Endodermal cell (in vitro differentiated cells): ENCODE data around the gene RPLP1. TPM values are rescaled to one million over a fixed set of nuclear protein-coding genes. Genes with fewer than 3 reads are reported as not detected.

Experiments used
- DNase-seq: peaks from one replicate; pipeline ENCODE4 v3.0.0-alpha.2; 2017
- H3K27ac ChIP-seq: 2 replicates; pipeline ENCODE4 v1.5.1; 2013; ENCODE audit warnings: mild to moderate bottlenecking, low read depth, low read length, moderate library complexity
- H3K27me3 ChIP-seq: 2 replicates; pipeline ENCODE4 v1.6.1; 2013; ENCODE audit warnings: mild to moderate bottlenecking, low read length, moderate library complexity; ENCODE audit not compliant: insufficient read depth, control insufficient read depth, poor library complexity, severe bottlenecking
- H3K36me3 ChIP-seq: 2 replicates; pipeline ENCODE4 v1.7.0; 2013; ENCODE audit warnings: mild to moderate bottlenecking, low read length, moderate library complexity; ENCODE audit not compliant: control insufficient read depth, insufficient read depth
- H3K4me1 ChIP-seq: one replicate; pipeline ENCODE4 v1.7.0; 2013; ENCODE audit warnings: low read length; ENCODE audit not compliant: control insufficient read depth, insufficient read depth
- H3K4me3 ChIP-seq: 2 replicates; pipeline ENCODE4 v1.5.1; 2013; ENCODE audit warnings: mild to moderate bottlenecking, low read length, moderate library complexity
- H3K9ac ChIP-seq: 2 replicates; pipeline ENCODE4 v1.6.1; 2013; ENCODE audit warnings: mild to moderate bottlenecking, low read length, moderate library complexity; ENCODE audit not compliant: poor library complexity, severe bottlenecking; ENCODE audit errors: extremely low read depth
- H3K9me3 ChIP-seq: 2 replicates; pipeline ENCODE4 v1.6.1; 2013; ENCODE audit warnings: mild to moderate bottlenecking, low read length, moderate library complexity; ENCODE audit not compliant: control insufficient read depth
- H3K27ac Mint-ChIP-seq: 2 replicates; pipeline ENCODE4 v1.8.0; 2020; ENCODE audit warnings: mixed read lengths
- H3K27me3 Mint-ChIP-seq: 2 replicates; pipeline ENCODE4 v1.8.0; 2021; ENCODE audit warnings: mild to moderate bottlenecking, mixed read lengths; ENCODE audit not compliant: insufficient read depth
- H3K36me3 Mint-ChIP-seq: 2 replicates; pipeline ENCODE4 v1.8.0; 2020; ENCODE audit warnings: low read depth, mixed read lengths
- H3K4me1 Mint-ChIP-seq: 2 replicates; pipeline ENCODE4 v1.8.0; 2020; ENCODE audit warnings: mixed read lengths
- H3K4me3 Mint-ChIP-seq: 2 replicates; pipeline ENCODE4 v1.8.0; 2020; ENCODE audit warnings: mild to moderate bottlenecking, moderate library complexity, mixed read lengths
- H3K9me3 Mint-ChIP-seq: 2 replicates; pipeline ENCODE4 v1.8.0; 2020; ENCODE audit warnings: mild to moderate bottlenecking, mixed read lengths
- CTCF ChIP-seq: fragments of 200-600 bp; sonication (generic); conservative IDR thresholded peaks from 2 replicates; pipeline ENCODE4 v1.5.0; 2021; ENCODE audit warnings: antibody characterized with exemption, mild to moderate bottlenecking
- WGBS, 2 experiments: methylation state at CpG; one replicate each; pipeline versions ENCODE4 v1.1.5 to v1.1.7; 2013; ENCODE audit warnings: missing lambda C conversion rate in 2 of 2, mixed read lengths in 1 of 2; ENCODE audit not compliant: insufficient coverage in 1 of 2, insufficient read length in 1 of 2; 5-methylcytosine and 5-hydroxymethylcytosine counted together
- total RNA-seq, 2 donors: library from RNA; stranded (reverse); fragmentation: NEBNext Ultra II Directional in 1 of 2; extraction: Animal tissue kit (Norgen Biotek cat#: 25700) in 1 of 2; gene quantifications; 2 replicates in 1 of 2; 3 replicates in 1 of 2; pipeline ENCODE4 v1.2.1, GENCODE V29; 2021

Gene RPLP1
- total RNA-seq, 2 donors from 2014 or later = 1,560 to 1,563 TPM

DNA sequence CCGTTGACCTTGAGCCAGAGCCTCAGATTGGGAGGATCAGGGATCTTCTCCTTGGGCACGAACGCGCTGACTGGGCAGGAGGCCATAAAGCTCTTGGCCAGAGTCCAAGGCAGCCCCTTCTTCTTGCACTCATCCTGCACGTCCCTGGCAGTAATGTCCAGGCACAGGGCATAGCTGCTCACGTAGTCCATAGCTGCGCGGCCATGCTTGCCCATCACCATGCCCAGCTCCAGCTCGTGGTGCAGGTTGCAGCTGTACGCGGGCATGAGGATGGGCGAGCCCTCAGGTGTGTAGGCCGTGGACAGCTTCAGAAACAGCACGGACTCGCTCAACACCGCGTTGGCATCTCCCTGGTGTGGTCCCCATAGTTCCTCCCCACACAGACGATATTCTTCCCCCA is 17.9 kb upstream of the RPLP1 start:
- peaks cover 76% of the 10 kb centered on the region for H3K36me3 Mint-ChIP-seq
- Histone ChIP-seq H3K27ac (no peak overlapping the region), H3K9ac (no peak overlapping the region), H3K9me3 (no peaks in the 10 kb centered on the region), H3K27me3 (no peaks in the 10 kb centered on the region), H3K36me3 (peaks cover 86% of the 10 kb centered on the region), H3K4me1 (no peaks in the 10 kb centered on the region), H3K4me3 (no peak overlapping the region)
- no peak overlapping the region for H3K27ac Mint-ChIP-seq
- no peaks in the 10 kb centered on the region for H3K27me3 Mint-ChIP-seq
- no peak for DNase-seq
- H3K9me3 Mint-ChIP-seq = no peaks in the 10 kb centered on the region
- WGBS, 2 experiments = 97 to 98% methylated on average over 10 to 17 of the region's 18 CpGs
- no peak overlapping the region for H3K4me3 Mint-ChIP-seq
- H3K4me1 Mint-ChIP-seq = peaks cover 8% of the 10 kb centered on the region
- TF ChIP-seq CTCF = no peak

DNA sequence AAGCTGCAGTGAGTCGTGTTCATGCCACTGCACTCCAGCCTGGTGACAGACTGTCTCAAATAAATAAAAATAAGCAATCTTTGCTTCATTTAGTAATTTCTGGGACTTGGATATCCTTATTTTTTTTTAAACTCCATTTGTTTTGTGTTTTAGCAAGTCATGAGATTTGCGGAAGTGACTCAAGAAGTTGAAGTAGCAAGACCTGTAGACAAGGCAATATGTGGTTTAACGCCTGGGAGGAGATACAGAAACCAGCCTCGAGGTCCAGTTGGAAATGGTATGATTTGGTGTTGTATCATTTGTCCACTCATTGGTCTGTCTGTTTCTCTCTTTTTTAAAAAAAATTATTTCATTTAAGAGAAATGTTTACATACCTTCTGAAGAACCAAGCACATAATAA is 16.6 kb upstream of the RPLP1 start:
- Mint-ChIP-seq H3K4me1 (peaks cover 8% of the 10 kb centered on the region), H3K36me3 (peaks cover 77% of the 10 kb centered on the region)
- H3K36me3 ChIP-seq = peaks cover 85% of the 10 kb centered on the region

GRCh38 chr15:69436951-69437350 is 15.7 kb upstream of the RPLP1 start:
- H3K27me3 Mint-ChIP-seq = no peaks in the 10 kb centered on the region
- Histone ChIP-seq H3K9me3 (no peaks in the 10 kb centered on the region), H3K27ac (no peak overlapping the region), H3K4me3 (no peak overlapping the region), H3K4me1 (no peaks in the 10 kb centered on the region), H3K27me3 (no peaks in the 10 kb centered on the region), H3K9ac (no peak overlapping the region), H3K36me3 (peaks cover 88% of the 10 kb centered on the region)
- DNase-seq = no peak
- WGBS, 2 experiments = 95 to 97% methylated on average over 4 of the region's 4 CpGs
- no peak overlapping the region for H3K4me3 Mint-ChIP-seq
- H3K4me1 Mint-ChIP-seq = peaks cover 8% of the 10 kb centered on the region
- TF ChIP-seq CTCF = no peak
- no peaks in the 10 kb centered on the region for H3K9me3 Mint-ChIP-seq
- peaks cover 78% of the 10 kb centered on the region for H3K36me3 Mint-ChIP-seq
- peak overlapping the region; percentile 31 for H3K27ac Mint-ChIP-seq

More for the DNA sequence above, 16.6 kb upstream of the RPLP1 start:
- no peak overlapping the region for H3K9ac ChIP-seq
- DNase-seq = no peak
- H3K4me1 ChIP-seq = no peaks in the 10 kb centered on the region
- 98 to 100% methylated on average over 1 to 4 of the region's 4 CpGs for WGBS, 2 experiments
- H3K4me3 Mint-ChIP-seq = no peak overlapping the region
- no peaks in the 10 kb centered on the region for H3K9me3 Mint-ChIP-seq
- H3K27me3 Mint-ChIP-seq = no peaks in the 10 kb centered on the region
- H3K4me3 ChIP-seq = no peak overlapping the region
- no peak for TF ChIP-seq CTCF
- no peak overlapping the region for H3K27ac ChIP-seq
- no peaks in the 10 kb centered on the region for H3K9me3 ChIP-seq
- no peaks in the 10 kb centered on the region for H3K27me3 ChIP-seq
- H3K27ac Mint-ChIP-seq = no peak overlapping the region
